HG02943 (cell line): ENCODE results near the gene NDST1.
"Not testable (repeated sequence)": the region's sequence is repeated elsewhere in the genome, so short reads cannot be mapped to it uniquely, and the experiment has no call there.

Source experiments
- ATAC-seq: cut with Tn5 transposase; IDR thresholded peaks from one replicate; pipeline ENCODE4 v1.9.1; 2021; ENCODE audit warnings: mild to moderate bottlenecking, low read depth, moderate library complexity; ENCODE audit not compliant: unreplicated experiment

The NDST1 gene

GRCh38 chr5:150507474-150508276 is at the start of gene NDST1:
Gene NDST1, plus strand, starts transcription at chr5:150508131. Its CDS starts 13,124 bp downstream, at chr5:150521255.
- no peak for ATAC-seq

- peak; percentile 62 for ATAC-seq
Measured at GRCh38 chr5:150458802-150459557, 49.0 kb upstream of the NDST1 start.

GRCh38 chr5:150460781-150461180 is 47.1 kb upstream of the NDST1 start:
- ATAC-seq: no peak

- peak; percentile 80 for ATAC-seq
Measured at GRCh38 chr5:150461231-150461630, 46.7 kb upstream of the NDST1 start.

- ATAC-seq: no peak
Measured at GRCh38 chr5:150464554-150465012, 43.3 kb upstream of the NDST1 start.

- ATAC-seq: no peak
Measured at GRCh38 chr5:150465927-150466326, 42.0 kb upstream of the NDST1 start.

DNA sequence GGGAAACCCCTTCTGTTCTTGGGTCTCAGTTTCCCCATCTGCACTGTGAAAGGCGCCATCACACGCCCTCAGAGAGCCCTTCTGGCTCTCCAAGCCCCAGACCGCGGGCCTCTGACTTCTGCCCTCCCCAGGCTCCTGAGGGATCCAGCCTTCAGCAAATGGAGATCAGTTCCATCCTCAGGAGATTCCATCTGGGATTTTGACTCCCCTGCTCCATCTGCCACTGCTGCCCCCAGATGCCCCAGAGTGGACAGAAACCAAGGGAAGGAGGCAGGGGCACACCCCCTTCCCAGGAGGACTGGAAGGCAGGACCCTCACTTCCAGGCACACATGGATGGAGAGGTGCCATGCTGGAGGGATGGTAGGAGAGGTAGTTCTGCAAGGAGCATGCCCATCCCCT is 39.7 kb upstream of the NDST1 start:
- no peak for ATAC-seq

- ATAC-seq: no peak
Measured at GRCh38 chr5:150469718-150470469, 38.0 kb upstream of the NDST1 start.

- ATAC-seq: no peak
Measured at GRCh38 chr5:150473673-150474358, 34.1 kb upstream of the NDST1 start.

- not testable (repeated sequence) for ATAC-seq
Measured at GRCh38 chr5:150476568-150476967, 31.4 kb upstream of the NDST1 start.

- ATAC-seq: no peak
Measured at GRCh38 chr5:150479416-150479815, 28.5 kb upstream of the NDST1 start.

DNA sequence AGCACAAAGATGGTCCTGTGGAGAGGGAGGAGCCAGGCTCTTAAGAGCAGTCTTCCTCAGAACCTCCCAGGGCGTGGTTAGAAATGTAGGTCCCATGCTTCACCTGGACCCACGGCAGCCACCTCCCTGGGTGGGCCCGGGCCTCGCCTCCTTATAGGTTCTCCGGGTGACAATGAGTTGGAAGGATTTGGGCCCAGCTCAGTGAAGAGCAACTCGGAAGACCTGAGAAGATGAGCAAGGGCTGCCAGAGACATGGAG is 26.3 kb upstream of the NDST1 start:
- ATAC-seq: no peak

- ATAC-seq: no peak
Measured at GRCh38 chr5:150481972-150482406, 25.9 kb upstream of the NDST1 start.

GRCh38 chr5:150484964-150485692 is 22.8 kb upstream of the NDST1 start:
- ATAC-seq: no peak

DNA sequence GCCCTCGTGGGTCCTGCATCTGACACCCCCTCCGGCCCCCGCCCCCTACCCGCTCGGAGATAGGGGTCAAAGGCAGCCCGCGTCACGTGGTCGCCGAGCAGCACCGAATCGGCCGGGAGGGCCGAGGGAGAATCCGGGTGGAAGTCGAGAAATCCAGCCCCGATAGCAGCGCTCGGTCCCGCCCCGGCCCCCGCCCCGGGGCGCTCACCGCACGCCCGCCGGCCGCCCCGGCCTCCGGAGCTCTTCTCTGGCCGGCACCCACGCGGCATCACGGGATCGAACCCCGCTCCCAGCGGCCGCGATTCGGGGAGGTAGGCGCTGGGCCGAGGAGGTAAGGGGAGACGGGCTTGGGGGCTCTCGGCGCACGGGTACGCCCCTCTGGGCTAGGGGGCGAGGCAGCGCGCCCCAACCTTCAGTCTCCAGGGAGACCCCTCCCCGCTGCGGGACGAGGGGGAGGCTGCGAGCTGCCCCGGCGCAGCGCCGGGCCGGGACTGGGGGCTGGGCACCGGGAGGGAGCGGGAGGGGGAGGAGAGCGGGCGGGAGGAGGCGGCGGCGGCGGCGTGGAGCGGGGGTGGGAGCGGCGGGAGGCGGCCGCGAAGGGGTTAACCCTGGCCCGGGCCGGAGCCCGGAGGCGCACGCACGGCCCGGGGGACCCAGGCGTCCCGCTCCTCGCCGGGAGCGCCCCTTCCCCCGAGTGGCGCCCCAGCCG is 22.1 kb upstream of the NDST1 start:
- no peak for ATAC-seq

GRCh38 chr5:150486402-150487198 is 21.3 kb upstream of the NDST1 start:
- no peak for ATAC-seq

DNA sequence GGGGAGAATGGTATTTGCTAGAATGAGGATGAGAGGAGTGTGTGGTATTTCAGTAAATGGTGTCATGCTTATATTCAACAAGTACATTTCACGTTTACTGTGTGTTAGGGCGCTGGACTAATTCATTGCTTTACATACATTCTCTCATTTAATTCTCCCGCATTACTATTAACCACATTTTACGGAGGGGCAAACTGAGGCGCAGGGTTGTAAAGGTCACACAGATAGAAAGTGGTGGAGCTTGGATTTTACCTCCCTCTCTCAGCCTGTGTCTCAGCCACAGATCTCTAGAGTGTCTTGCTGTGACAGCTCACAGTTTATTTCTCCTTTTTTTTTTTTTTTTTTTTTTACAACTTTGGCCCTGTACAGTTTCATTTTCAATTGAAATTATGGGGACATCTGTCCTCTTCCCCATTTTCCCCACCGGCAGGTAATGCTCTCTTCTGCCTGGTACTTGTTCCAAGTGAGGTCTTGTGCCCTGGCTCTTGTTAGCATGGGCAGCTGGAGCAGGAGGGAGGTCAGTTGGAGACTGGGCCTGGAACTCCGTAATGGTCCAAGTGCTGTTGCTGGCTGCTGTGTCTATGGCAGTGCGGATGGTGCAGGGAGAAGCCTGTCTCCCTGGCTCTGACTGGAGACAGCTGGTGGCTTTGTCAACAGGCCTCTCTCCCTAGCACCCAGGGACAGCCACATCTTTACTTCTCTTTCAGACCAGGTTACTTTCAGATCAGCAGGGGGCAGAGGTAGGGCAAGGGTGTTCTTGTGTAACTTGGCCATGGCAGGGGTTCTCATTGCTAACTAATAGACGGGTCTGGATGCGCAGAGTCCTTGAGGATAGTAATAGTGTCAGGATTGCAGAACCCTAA is 20.5 kb upstream of the NDST1 start:
- no peak for ATAC-seq
